GM19468 (cell line): ENCODE measurements around the gene TSKU.

ENCODE experiments used
- ATAC-seq: cut with Tn5 transposase; IDR thresholded peaks from one replicate; pipeline ENCODE4 v1.9.1; 2021; ENCODE audit warnings: mild to moderate bottlenecking, moderate library complexity, moderate number of reproducible peaks; ENCODE audit not compliant: unreplicated experiment; ENCODE audit errors: extremely low read depth

The TSKU gene

GRCh38 chr11:76750746-76751145 is 32.4 kb upstream of the TSKU start:
- no peak for ATAC-seq

DNA sequence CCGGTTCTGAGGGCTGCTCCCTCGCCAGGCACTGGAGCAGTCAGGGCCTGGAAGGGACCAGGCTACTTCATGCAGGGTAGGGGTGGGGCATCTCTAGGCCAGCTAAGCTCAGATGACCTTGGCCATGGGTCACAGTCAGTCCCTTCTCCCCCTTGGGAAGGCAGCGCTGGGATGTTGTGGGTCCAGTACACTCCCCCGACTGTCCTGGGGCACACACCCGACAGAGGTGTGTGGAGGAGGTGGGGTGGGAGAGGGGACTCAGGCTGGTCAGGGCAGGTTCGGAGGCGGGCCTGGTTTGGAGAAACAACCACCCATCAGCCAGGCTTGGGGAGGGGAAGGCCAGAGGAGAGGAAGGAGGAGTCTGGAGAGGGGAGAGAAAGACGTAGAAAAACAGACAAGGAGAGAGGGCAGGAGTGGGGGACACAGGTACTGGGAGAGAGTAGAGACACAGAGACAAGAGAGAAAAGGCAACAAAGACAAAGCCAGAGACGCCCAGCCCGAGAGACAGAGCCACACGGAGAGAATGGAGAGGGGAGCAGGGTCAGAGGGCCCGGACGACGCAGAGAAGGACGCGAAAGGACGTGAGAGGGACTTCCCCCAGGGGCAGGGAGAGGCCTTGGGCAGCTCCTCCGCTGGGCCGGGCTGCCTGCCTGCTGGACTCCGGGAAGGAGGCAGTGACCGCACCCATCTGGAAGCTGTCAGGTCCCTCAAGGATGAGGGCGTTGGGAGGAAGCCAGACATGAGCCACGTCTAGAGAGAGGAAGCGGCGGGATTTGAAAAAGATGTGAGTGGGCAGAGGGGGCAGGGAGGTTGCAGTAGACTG is 30.6 kb upstream of the TSKU start:
- ATAC-seq = no peak

DNA sequence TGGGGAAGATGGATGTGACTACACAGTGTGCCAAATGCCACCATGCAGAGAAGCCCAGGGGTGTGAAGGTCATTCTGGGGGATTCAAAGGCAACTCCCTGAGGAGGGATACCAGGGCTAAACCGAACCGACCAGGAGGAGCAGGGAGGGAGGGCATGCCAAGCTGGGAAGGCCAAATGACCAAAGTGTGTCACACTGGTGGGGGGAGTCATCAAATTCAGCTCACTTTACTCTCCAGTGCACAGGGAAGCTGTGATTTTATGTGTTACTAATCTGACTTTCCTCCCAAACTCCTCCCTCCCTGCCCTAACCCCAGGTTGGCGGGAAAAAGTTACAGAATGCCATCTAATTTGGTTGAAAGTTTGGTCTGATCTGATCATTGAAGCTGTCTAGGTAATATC is 29.7 kb upstream of the TSKU start:
- ATAC-seq = no peak

DNA sequence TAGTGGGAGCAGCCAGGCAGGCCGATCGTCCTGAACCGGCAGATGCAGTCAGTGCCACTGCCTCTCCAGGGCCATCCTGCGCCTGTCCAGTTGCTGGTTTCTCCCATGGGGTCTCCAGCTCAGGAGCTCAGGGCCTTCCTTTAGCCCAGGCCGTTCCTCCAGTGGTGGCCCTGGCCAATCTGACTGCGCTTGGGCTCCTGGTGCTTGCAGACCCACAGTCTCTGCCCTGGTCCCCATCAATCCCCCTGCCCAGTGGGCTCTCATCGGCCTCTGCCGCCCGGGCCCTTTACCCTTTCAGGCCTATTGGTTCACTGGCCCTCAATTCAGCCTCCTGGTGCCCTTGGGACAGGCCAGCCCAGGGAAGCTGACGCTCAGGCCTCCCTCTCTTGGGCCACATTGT is 29.2 kb upstream of the TSKU start:
- ATAC-seq = no peak

GRCh38 chr11:76756341-76756741 is 26.8 kb upstream of the TSKU start:
- no peak for ATAC-seq

DNA sequence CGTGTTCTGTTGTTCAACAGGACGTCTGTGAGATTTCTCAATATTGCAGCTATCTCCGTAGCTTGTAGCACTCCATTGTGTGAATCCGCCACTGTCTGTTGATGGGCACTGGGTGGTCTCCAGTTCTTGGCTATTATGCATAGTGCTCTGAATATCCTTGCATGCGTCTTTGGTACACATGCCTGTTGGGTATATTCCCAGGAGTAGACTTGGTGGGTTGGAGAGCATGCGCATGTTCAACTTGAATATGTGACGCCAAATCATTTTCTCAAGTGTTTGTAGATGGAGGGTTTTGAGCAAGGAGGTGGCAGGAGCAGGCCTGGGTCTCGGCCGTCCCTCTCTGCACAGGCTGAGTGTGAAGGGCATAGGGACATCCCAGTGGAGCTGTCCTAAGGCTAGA is 24.8 kb upstream of the TSKU start:
- ATAC-seq = no peak

GRCh38 chr11:76759092-76759491 is 24.1 kb upstream of the TSKU start:
- ATAC-seq = no peak

DNA sequence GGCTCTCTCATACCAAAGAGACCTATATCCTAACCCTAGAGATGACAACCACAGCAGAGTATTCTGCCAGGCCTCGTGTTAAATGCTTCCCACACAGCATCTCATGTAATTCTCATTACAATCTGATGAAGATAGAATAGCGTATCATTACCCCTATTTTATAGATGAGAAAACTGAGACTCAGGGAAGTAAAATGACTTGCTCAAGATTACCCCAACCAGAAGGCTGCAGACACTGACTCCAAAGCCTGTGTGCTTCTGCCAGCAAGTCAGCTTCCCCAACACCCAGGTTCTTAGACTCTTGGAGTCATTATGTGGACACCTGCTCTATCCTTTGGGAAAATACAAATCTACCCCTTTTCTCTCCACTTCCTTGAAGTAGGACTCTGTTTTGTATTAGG is 23.6 kb upstream of the TSKU start:
- no peak for ATAC-seq

- ATAC-seq = no peak
Measured at GRCh38 chr11:76760236-76760635, 22.9 kb upstream of the TSKU start.

- ATAC-seq = no peak
Measured at GRCh38 chr11:76761718-76762355, 21.3 kb upstream of the TSKU start.

DNA sequence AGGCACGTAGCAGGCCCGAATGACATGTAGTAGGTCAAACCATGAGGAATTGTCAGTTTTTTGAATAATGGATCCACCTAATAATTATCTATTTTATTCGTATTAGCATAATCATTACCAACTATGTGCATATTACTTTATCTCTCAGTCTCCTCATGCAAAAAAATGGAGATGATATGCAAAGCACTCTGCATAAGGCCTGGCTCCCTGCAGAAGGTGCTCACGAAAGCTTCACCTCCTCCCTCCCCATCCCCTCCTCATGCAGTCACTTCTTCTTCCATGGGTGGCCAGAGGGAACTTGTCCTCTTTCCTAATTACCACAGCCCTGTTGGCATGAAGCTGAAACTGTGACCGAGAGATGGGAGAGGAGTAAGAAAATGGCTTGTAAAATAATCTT is 20.8 kb upstream of the TSKU start:
- no peak for ATAC-seq

DNA sequence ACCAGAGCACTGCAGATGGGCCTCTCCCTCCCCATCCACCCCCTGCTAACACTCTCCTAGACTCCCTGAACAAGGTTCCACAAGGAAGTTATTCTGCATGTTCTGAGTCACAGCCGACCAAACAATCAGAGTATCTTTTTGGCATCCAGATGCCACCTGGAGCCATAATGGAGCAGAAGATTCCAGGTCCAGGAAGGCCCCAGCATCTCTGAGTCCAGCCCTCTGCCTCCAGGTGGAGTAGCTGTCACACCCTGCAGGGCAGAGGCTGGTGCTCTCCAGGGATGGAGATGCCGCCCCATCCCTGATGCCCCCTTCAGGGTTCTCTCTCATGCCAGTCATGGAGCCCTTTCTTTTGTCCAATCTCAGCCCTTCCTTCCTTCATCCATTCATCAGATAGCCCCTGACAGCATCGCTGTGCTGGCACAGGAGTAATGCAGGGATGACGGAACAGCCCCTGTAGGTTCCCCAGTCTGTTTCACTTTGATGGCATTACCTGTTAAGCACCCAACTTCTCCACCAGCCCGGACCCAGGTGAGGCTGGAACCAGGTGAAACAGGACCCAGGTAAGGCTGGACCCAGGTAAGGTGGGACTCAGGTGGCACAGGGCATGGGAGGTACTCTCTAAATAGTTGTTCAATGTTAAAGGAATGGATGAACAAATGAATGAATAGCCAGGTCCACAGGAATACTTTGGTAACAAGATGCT is 20.1 kb upstream of the TSKU start:
- ATAC-seq = no peak

GRCh38 chr11:76763573-76764346 is 19.4 kb upstream of the TSKU start:
- no peak for ATAC-seq

DNA sequence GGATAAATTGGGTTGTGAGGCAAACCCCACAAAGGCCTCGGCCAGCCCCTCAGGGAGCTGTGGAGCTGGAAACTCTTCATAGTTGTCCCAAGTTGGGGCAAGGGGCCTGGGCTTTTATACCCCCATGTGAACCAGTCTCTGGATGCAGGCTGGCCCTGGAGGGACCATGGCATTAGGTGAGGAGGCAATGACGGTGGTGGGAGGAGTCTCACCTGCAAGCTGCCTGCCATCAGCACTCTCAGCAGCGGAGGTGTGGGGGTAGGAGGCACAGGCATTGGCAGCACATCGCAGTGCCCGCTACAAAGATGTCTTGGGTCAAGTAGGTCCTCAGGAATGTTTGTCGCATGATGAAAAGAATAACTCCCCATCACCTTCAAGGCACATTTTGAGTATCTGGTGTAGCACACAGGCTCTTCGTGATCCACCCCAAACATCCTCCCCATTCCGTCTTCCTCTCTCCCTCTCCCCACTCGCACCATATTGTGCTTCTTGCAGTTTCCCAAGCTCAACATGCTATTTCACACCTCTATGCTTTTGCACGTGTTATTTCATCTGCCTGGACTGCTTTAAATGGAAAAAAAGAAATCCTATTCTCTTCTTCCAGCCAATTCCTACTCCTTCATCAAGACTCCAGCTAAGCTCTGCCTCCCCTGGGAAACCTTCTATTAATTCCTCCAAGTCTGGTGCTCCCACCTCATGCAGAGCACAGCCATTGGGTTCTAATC is 18.1 kb upstream of the TSKU start:
- ATAC-seq = no peak

DNA sequence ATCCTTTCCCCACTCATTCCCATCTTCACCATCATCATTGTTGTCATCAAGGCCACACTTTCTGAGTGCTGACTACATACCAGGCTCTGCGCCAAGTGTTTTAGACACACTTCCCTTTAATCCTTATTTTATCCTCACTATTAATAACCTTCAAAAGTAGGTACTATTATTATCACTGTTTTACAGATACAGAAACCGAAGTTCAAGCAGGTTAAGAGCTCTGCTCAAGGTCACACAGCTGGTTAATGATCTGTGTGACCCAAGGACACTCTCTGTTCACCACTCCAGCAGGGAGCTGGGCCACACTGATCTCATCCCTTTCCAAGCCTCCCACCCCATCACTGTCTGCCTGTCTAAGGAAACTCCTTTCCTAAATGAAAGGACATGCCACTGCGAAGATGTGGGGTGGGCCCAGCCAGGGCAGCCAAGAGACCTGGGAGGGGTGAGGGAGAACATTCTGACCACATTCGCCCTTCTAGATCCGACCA is 17.2 kb upstream of the TSKU start:
- ATAC-seq = no peak

- ATAC-seq = no peak
Measured at GRCh38 chr11:76766521-76766920, 16.6 kb upstream of the TSKU start.

GRCh38 chr11:76767659-76768058 is 15.5 kb upstream of the TSKU start:
- ATAC-seq = no peak

- no peak for ATAC-seq
Measured at GRCh38 chr11:76768088-76768908, 14.9 kb upstream of the TSKU start.
